IPS-18a (cell line): ENCODE measurements around the gene SFSWAP.
"Not testable (repeated sequence)": the region's sequence is repeated elsewhere in the genome, so short reads cannot be mapped to it uniquely, and the experiment has no call there.

Experiments used
- H3K27ac ChIP-seq: one replicate; pipeline ENCODE4 v1.5.1; 2013; ENCODE audit warnings: low read length
- H3K27me3 ChIP-seq: one replicate; pipeline ENCODE4 v1.6.1; 2013; ENCODE audit warnings: mild to moderate bottlenecking, low read length; ENCODE audit not compliant: control insufficient read depth, insufficient read depth
- H3K36me3 ChIP-seq: one replicate; pipeline ENCODE4 v1.6.1; 2013; ENCODE audit warnings: low read depth, low read length; ENCODE audit not compliant: control insufficient read depth
- H3K4me1 ChIP-seq: one replicate; pipeline ENCODE4 v1.6.1; 2013; ENCODE audit warnings: low read depth, low read length; ENCODE audit not compliant: control insufficient read depth
- H3K4me3 ChIP-seq: one replicate; pipeline ENCODE4 v1.5.1; 2013; ENCODE audit warnings: low read length
- H3K9ac ChIP-seq: one replicate; pipeline ENCODE4 v1.6.1; 2013; ENCODE audit warnings: mild to moderate bottlenecking, low read length, moderate library complexity
- H3K9me3 ChIP-seq: one replicate; pipeline ENCODE4 v1.6.1; 2013; ENCODE audit warnings: low read depth, low read length; ENCODE audit not compliant: control insufficient read depth

Gene SFSWAP

DNA sequence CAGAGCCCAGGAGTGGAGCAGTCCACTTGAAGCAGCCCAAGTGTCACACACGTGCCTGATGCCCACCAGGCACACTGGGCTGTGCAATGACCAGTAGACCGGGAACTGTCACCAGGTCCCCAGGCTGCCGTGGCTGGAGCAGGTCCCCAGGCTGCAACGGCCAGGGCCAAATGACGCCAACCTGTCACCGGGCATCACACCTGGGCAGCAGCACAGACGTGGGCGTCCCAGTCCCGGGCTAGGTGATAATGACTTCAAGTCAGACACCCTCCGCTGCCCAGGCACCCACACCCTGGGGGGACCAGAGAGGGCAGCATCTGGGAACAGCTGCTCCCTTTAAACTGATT is 86.7 kb downstream of the SFSWAP start:
- no peaks in the 10 kb centered on the region for H3K9me3 ChIP-seq
- H3K4me3 ChIP-seq, result no peak overlapping the region
- H3K36me3 ChIP-seq, result peaks cover 23% of the 10 kb centered on the region
- H3K9ac ChIP-seq, result no peak overlapping the region
- no peak overlapping the region for H3K27ac ChIP-seq
- no peaks in the 10 kb centered on the region for H3K27me3 ChIP-seq
- H3K4me1 ChIP-seq, result peaks cover 19% of the 10 kb centered on the region

DNA sequence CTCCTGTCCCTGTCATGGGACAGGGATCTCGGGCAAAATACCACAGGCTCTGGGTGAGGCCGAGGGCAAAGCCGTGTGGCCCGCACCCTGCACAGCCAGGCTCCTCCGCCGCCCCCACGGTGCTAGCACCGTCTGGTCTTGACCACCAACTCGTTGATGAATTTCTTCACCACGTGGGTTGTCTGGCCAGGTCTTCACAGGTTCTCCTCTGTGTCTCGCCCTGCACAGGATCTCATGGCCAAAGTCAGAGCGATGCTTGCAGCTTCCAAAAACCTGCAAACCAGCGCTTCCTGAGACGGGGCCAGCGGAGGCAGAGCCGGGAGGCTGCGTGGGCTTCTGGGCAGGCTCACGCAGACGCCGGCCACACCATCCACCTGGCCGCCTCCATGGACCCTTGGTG is 88.3 kb downstream of the SFSWAP start:
- H3K36me3 ChIP-seq, result peaks cover 22% of the 10 kb centered on the region

DNA sequence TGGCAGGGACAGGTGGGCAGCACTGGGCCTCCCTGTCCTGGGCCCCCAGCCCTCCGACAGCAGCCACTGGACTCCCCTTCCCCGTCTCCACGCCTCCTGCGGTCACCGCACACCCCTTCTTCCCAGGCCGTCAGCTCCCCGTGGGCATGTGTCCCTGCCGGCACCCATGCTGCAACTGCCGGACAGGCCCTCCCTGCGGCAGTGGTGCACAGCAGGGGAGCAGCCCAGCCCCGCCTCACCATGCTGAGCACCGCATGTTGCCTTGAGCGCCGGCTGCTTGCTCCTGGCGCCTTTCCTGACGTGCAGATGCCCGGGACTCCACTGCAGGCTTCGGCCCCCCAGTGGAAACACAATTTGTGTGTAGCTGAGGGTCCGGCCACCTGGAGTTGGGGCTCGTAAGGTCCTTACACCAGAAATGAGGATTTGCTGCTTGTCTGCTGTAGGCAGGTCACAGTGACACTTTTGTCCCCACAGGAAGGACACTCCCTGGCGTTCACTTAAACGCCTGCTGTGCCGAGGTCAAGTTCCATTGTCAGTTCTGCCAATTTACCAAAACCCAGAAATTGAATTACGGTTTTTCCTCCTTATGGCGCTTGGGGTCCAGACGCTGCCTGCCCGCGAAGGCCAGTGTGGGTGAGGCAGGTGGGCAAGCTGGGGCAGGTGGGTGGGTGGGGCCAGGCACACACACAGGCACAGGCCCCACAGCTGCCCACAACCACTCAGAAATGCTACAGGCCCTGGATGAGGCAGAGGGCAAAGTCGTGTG is 89.1 kb downstream of the SFSWAP start:
- Histone ChIP-seq H3K9me3 (no peaks in the 10 kb centered on the region), H3K4me3 (no peak overlapping the region), H3K36me3 (peaks cover 22% of the 10 kb centered on the region), H3K27ac (no peak overlapping the region), H3K9ac (no peak overlapping the region), H3K4me1 (peaks cover 16% of the 10 kb centered on the region), H3K27me3 (no peaks in the 10 kb centered on the region)

More for the DNA sequence above, 88.3 kb downstream of the SFSWAP start:
- Histone ChIP-seq H3K9ac (no peak overlapping the region), H3K4me3 (no peak overlapping the region), H3K9me3 (no peaks in the 10 kb centered on the region), H3K27ac (no peak overlapping the region), H3K4me1 (peaks cover 19% of the 10 kb centered on the region), H3K27me3 (no peaks in the 10 kb centered on the region)

DNA sequence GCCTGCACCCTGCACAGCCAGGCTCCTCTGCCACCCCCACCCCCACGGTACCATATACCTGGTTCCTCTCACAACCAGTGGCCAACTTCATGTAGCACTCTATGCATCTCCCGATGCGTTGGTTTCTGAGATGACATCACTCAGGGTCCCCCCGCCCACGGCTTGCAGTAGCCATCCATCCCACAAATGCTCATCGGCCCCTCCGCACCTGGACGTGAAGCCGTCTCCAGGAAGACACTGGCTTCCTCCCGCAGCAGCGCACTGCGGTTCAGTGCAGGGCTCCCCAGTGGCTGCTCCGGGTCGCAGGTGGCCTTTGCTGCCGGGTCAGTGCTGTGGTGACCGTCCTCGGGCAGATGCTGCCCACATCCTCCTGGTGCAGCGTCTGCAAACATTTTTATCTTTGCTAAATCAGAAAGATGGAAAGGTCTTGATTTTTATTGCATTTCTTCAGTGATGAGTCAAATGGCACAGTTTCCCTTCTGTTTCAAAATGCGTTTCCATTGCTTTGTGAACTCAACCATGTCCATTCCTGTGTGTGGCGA is 89.8 kb downstream of the SFSWAP start:
- H3K9me3 ChIP-seq, result no peaks in the 10 kb centered on the region
- peaks cover 9% of the 10 kb centered on the region for H3K4me1 ChIP-seq
- no peak overlapping the region for H3K9ac ChIP-seq
- no peak overlapping the region for H3K27ac ChIP-seq
- no peak overlapping the region for H3K4me3 ChIP-seq
- H3K36me3 ChIP-seq, result peaks cover 22% of the 10 kb centered on the region
- H3K27me3 ChIP-seq, result no peaks in the 10 kb centered on the region

DNA sequence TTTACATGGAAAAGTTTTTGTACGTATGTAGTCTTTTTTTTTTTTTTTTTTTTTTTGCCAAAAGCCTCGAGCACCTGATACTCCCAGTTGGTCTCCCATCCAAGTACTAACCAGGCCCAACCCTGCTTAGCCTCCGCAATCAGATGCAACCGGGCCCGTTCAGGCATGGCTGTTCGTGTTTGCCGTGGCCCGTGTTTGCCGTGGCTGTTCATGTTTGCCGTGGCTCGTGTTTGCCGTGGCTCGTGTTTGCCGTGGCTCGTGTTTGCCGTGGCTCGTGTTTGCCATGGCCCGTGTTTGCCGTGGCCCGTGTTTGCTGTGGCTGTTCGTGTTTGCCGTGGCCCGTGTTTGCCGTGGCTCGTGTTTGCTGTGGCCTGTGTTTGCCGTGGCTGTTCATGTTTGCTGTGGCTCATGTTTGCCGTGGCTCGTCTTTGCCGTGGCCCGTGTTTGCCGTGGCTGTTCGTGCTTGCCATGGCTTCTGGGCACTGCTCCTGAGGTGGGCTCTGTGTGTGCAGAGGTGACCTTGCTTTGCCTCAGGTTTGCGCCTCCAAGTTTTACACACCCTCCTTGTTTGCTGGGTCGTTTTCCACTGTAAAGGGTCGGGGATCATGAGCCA is 90.5 kb downstream of the SFSWAP start:
- no peaks in the 10 kb centered on the region for H3K27me3 ChIP-seq
- no peaks in the 10 kb centered on the region for H3K9me3 ChIP-seq
- no peak overlapping the region for H3K9ac ChIP-seq
- no peak overlapping the region for H3K4me3 ChIP-seq
- peaks cover 22% of the 10 kb centered on the region for H3K36me3 ChIP-seq
- no peak overlapping the region for H3K27ac ChIP-seq
- H3K4me1 ChIP-seq, result peaks cover 5% of the 10 kb centered on the region

GRCh38 chr12:131803961-131804521 is 93.2 kb downstream of the SFSWAP start:
- H3K9ac ChIP-seq, result no peak overlapping the region

DNA sequence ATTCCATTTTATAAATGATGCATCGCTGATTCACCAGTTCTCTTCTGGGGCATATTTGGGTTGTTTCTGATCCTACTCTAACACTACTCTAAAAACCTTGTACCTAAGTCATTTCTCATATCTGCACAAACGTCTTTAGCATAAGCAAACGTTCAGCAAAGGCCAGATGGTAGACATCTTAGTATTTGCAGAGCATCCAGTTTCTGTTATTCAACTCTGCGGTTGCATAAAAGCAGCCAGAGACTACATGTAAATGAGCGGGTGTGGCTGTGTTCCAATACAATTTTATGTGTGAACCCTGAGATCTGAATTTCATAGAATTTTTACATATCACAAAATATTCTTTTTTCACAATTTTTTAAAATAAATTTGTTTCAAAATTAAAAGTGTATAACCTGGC is 94.5 kb downstream of the SFSWAP start:
- H3K27me3 ChIP-seq, result no peaks in the 10 kb centered on the region
- no peak overlapping the region for H3K4me3 ChIP-seq
- peaks cover 4% of the 10 kb centered on the region for H3K36me3 ChIP-seq

More at GRCh38 chr12:131803961-131804521, 93.2 kb downstream of the SFSWAP start:
- no peak overlapping the region for H3K27ac ChIP-seq
- H3K9me3 ChIP-seq, result no peaks in the 10 kb centered on the region
- H3K27me3 ChIP-seq, result no peaks in the 10 kb centered on the region
- no peak overlapping the region for H3K4me3 ChIP-seq
- H3K36me3 ChIP-seq, result peaks cover 11% of the 10 kb centered on the region
- no peaks in the 10 kb centered on the region for H3K4me1 ChIP-seq

DNA sequence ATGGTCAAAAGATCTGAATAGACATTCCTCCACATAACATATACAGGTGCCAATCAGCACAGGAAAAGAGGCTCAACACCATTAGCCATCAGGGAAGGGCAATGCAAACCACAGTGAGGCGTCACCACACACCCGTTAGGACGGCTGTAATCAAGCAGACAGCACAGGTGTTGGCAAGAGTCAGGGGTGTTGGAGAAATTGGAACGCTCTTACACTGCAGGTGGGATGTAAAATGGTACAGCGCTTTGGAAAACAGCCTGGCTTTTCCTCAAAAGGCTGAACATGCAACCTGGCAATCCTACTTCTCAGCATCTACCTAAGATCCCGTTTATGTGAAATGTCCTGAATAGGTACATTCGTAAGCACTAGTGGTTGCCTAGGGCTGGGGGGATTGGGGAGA is 95.8 kb downstream of the SFSWAP start:
- H3K27me3 ChIP-seq, result no peaks in the 10 kb centered on the region
- H3K36me3 ChIP-seq, result no peaks in the 10 kb centered on the region
- H3K9ac ChIP-seq, result no peak overlapping the region
- no peak overlapping the region for H3K27ac ChIP-seq
- H3K4me3 ChIP-seq, result no peak overlapping the region
- no peaks in the 10 kb centered on the region for H3K9me3 ChIP-seq
- H3K4me1 ChIP-seq, result no peaks in the 10 kb centered on the region

More for the DNA sequence above, 94.5 kb downstream of the SFSWAP start:
- no peaks in the 10 kb centered on the region for H3K9me3 ChIP-seq
- no peak overlapping the region for H3K9ac ChIP-seq
- no peak overlapping the region for H3K27ac ChIP-seq
- no peaks in the 10 kb centered on the region for H3K4me1 ChIP-seq

DNA sequence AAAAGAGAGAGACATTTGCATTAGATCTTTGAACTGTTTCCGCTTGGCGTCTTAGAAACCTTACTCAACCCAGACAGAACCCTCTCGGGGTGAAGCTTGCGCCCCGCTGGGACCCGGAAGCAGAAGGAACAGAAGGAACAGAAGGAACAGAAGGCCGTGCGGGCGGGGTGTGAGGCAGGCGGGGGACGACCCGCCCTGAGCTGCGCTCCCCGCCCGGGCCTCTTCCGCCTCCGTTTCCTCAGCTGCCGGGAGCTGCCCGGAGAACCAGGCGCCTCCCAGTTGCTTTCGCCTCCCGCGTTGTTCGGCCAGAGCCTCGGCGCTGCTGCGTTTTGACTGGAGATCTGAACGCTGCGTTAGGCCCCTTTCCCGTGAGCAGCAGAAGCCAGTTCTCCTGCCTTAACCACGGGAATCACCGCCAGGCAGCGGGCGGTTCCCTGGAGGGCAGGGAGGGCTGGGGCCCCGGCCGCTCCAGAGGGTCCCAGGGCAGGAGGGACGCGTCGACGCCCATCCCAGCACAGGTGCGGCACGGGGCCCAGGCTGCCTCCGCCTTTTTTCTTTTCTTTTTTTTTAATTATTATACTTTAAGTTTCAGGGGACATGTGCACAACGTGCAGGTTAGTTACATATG is 98.0 kb downstream of the SFSWAP start:
- no peaks in the 10 kb centered on the region for H3K36me3 ChIP-seq
- H3K27me3 ChIP-seq, result no peaks in the 10 kb centered on the region
- no peak overlapping the region for H3K4me3 ChIP-seq
- no peak overlapping the region for H3K9ac ChIP-seq
- no peaks in the 10 kb centered on the region for H3K4me1 ChIP-seq
- H3K27ac ChIP-seq, result no peak overlapping the region
- no peaks in the 10 kb centered on the region for H3K9me3 ChIP-seq

- H3K27me3 ChIP-seq, H3K9me3 ChIP-seq, H3K9ac ChIP-seq, H3K36me3 ChIP-seq, H3K4me3 ChIP-seq, H3K4me1 ChIP-seq, H3K27ac ChIP-seq: not testable (repeated sequence)
Measured at GRCh38 chr12:131809476-131810254, 98.8 kb downstream of the SFSWAP start.

DNA sequence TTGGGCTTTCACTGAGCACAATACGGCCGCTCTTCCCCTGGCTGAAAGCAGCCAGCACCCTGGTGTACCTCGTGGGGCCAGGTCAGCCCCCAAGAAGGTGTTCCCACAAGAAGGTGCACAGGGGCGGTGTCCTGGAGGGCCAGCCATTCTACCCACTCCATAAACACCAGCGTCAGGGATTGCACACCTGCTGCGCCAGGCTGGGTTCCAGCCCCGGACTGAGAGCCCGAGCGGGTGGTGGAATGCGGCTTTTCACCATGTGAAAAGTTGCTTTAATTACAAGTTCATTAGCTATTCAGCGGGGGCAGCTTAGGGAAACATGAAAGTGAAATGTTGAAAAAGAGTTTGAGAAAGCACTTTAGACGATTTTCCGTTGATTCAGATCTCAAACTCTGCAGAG is 99.8 kb downstream of the SFSWAP start:
- H3K27ac ChIP-seq, result no peak overlapping the region
- H3K9me3 ChIP-seq, result no peaks in the 10 kb centered on the region
- H3K36me3 ChIP-seq, result no peaks in the 10 kb centered on the region
- H3K9ac ChIP-seq, result no peak overlapping the region
- no peaks in the 10 kb centered on the region for H3K27me3 ChIP-seq
- H3K4me1 ChIP-seq, result no peaks in the 10 kb centered on the region
- H3K4me3 ChIP-seq, result no peak overlapping the region
